ENCODE data around the gene RAB33A.

The RAB33A gene

GRCh38 chrX:130212371-130212770 lies 40.6 kb downstream of the RAB33A start:
- no peak overlapping the region for H2BK5ac ChIP-seq (ENCODE audit: low read length)
- no peak for DNase-seq (ENCODE audit: low spot score)
- H2BK12ac ChIP-seq (ENCODE audit: low read length): no peak overlapping the region
- no peak overlapping the region for H3K4ac ChIP-seq (ENCODE audit: low read length)
- H3K36me3 ChIP-seq (replicated peaks in 1 of 2; ENCODE audit: control insufficient read depth in 2 of 2, insufficient read depth in 2 of 2, low read length in 2 of 2): peaks cover 9 to 84% of the 10 kb centered on the region in 2 donors
- H2BK15ac ChIP-seq (ENCODE audit: low read length): no peak overlapping the region
- H2BK120ac ChIP-seq (ENCODE audit: low read depth, low read length): no peak overlapping the region
- no peak overlapping the region for H3K18ac ChIP-seq (ENCODE audit: low read length)
- no peak overlapping the region for H3K4me3 ChIP-seq (ENCODE audit: low read length in 2 of 2)
- H3K4me1 ChIP-seq (ENCODE audit: control insufficient read depth in 2 of 2, insufficient read depth in 1 of 2, low read depth in 1 of 2, low read length in 2 of 2): no peaks in the 10 kb centered on the region
- no peaks in the 10 kb centered on the region for H3K79me1 ChIP-seq (ENCODE audit: low read depth, low read length)
- H3K4me2 ChIP-seq (ENCODE audit: insufficient read depth, low read length, poor library complexity, severe bottlenecking): no peak overlapping the region
- no peak overlapping the region for H3K23ac ChIP-seq (ENCODE audit: low read depth, low read length, poor library complexity)
- H2AK5ac ChIP-seq (ENCODE audit: low read depth, low read length): no peak overlapping the region
- no peak overlapping the region for H3K14ac ChIP-seq (ENCODE audit: low read length)
- no peaks in the 10 kb centered on the region for H3K27me3 ChIP-seq (ENCODE audit: control insufficient read depth in 3 of 3, insufficient read depth in 3 of 3, low read depth in 1 of 3, low read length in 3 of 3)
- H3K27ac ChIP-seq (replicated peaks; ENCODE audit: low read length): no peak overlapping the region
- no peak overlapping the region for H4K8ac ChIP-seq (ENCODE audit: low read depth, low read length)
- no peak overlapping the region for H2AFZ ChIP-seq (ENCODE audit: low read length)
- no CpG with 5 or more reads among the region's 1 CpG for WGBS, 2 donors (ENCODE audit: extremely low coverage in 2 of 2, insufficient read length in 2 of 2, insufficient replicate concordance in 1 of 2)
- H4K91ac ChIP-seq (ENCODE audit: low read depth, low read length, poor library complexity): no peak overlapping the region
- H3K9me3 ChIP-seq (replicated peaks in 1 of 2; ENCODE audit: control insufficient read depth in 2 of 2, insufficient read depth in 1 of 2, low read depth in 1 of 2, low read length in 2 of 2): no peaks in the 10 kb centered on the region
- no peak overlapping the region for H3K9ac ChIP-seq (ENCODE audit: low read depth, low read length, poor library complexity)

DNA sequence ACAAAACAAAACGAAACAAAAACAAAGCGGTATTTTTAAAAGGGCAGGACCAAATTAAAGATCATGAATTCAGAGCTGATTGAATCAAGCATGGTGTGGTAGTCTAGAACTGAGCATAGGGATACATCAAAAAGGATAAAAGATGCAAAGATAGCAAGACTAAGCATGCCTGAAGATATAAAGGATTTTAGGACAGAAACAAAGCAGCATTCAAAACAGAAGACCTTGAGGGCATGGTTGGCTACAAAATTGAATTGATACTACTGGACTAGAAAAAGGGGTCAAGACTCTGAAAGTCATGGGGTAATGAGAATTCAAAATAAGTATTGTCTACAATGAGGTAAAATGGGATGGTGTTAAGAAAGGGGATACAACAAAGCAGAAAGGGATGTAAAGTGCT lies 41.6 kb downstream of the RAB33A start:
- no peak overlapping the region for H2BK15ac ChIP-seq (ENCODE audit: low read length)
- no peak overlapping the region for H2BK120ac ChIP-seq (ENCODE audit: low read depth, low read length)
- H3K79me1 ChIP-seq (ENCODE audit: low read depth, low read length): peaks cover 2% of the 10 kb centered on the region
- H2AFZ ChIP-seq (ENCODE audit: low read length): no peak overlapping the region
- no peak for DNase-seq (ENCODE audit: low spot score)
- H2BK12ac ChIP-seq (ENCODE audit: low read length): no peak overlapping the region
- H2AK5ac ChIP-seq (ENCODE audit: low read depth, low read length): no peak overlapping the region
- peaks cover 9 to 90% of the 10 kb centered on the region in 2 donors for H3K36me3 ChIP-seq (replicated peaks in 1 of 2; ENCODE audit: control insufficient read depth in 2 of 2, insufficient read depth in 2 of 2, low read length in 2 of 2)
- no peak overlapping the region for H3K4ac ChIP-seq (ENCODE audit: low read length)
- H4K8ac ChIP-seq (ENCODE audit: low read depth, low read length): no peak overlapping the region
- no peak overlapping the region for H3K4me3 ChIP-seq (ENCODE audit: low read length in 2 of 2)
- H3K18ac ChIP-seq (ENCODE audit: low read length): no peak overlapping the region
- H3K9ac ChIP-seq (ENCODE audit: low read depth, low read length, poor library complexity): no peak overlapping the region
- H3K14ac ChIP-seq (ENCODE audit: low read length): no peak overlapping the region
- no peaks in the 10 kb centered on the region for H3K4me1 ChIP-seq (ENCODE audit: control insufficient read depth in 2 of 2, insufficient read depth in 1 of 2, low read depth in 1 of 2, low read length in 2 of 2)
- H3K9me3 ChIP-seq (replicated peaks in 1 of 2; ENCODE audit: control insufficient read depth in 2 of 2, insufficient read depth in 1 of 2, low read depth in 1 of 2, low read length in 2 of 2): no peaks in the 10 kb centered on the region
- no peak overlapping the region for H3K4me2 ChIP-seq (ENCODE audit: insufficient read depth, low read length, poor library complexity, severe bottlenecking)
- no peak overlapping the region for H3K27ac ChIP-seq (replicated peaks; ENCODE audit: low read length)
- no CpG with 5 or more reads among the region's 2 CpGs for WGBS, 2 donors (ENCODE audit: extremely low coverage in 2 of 2, insufficient read length in 2 of 2, insufficient replicate concordance in 1 of 2)
- H4K91ac ChIP-seq (ENCODE audit: low read depth, low read length, poor library complexity): no peak overlapping the region
- no peak overlapping the region for H3K23ac ChIP-seq (ENCODE audit: low read depth, low read length, poor library complexity)
- no peaks in the 10 kb centered on the region for H3K27me3 ChIP-seq (ENCODE audit: control insufficient read depth in 3 of 3, insufficient read depth in 3 of 3, low read depth in 1 of 3, low read length in 3 of 3)
- H2BK5ac ChIP-seq (ENCODE audit: low read length): no peak overlapping the region

- H3K27ac ChIP-seq (replicated peaks; ENCODE audit: low read length): no peak overlapping the region
- WGBS, 2 donors (ENCODE audit: extremely low coverage in 2 of 2, insufficient read length in 2 of 2, insufficient replicate concordance in 1 of 2): no CpG with 5 or more reads among the region's 4 CpGs
- H3K9me3 ChIP-seq (replicated peaks in 1 of 2; ENCODE audit: control insufficient read depth in 2 of 2, insufficient read depth in 1 of 2, low read depth in 1 of 2, low read length in 2 of 2): no peaks in the 10 kb centered on the region
- no peak overlapping the region for H4K91ac ChIP-seq (ENCODE audit: low read depth, low read length, poor library complexity)
- no peak overlapping the region for H4K8ac ChIP-seq (ENCODE audit: low read depth, low read length)
- no peak overlapping the region for H3K23ac ChIP-seq (ENCODE audit: low read depth, low read length, poor library complexity)
- H3K4me1 ChIP-seq (ENCODE audit: control insufficient read depth in 2 of 2, insufficient read depth in 1 of 2, low read depth in 1 of 2, low read length in 2 of 2): no peaks in the 10 kb centered on the region
- H3K79me1 ChIP-seq (ENCODE audit: low read depth, low read length): peaks cover 2% of the 10 kb centered on the region
- H2BK15ac ChIP-seq (ENCODE audit: low read length): no peak overlapping the region
- H3K9ac ChIP-seq (ENCODE audit: low read depth, low read length, poor library complexity): no peak overlapping the region
- no peak overlapping the region for H3K14ac ChIP-seq (ENCODE audit: low read length)
- no peak overlapping the region for H2BK120ac ChIP-seq (ENCODE audit: low read depth, low read length)
- peaks cover 9 to 94% of the 10 kb centered on the region in 2 donors for H3K36me3 ChIP-seq (replicated peaks in 1 of 2; ENCODE audit: control insufficient read depth in 2 of 2, insufficient read depth in 2 of 2, low read length in 2 of 2)
- DNase-seq (ENCODE audit: low spot score): no peak
- H3K4ac ChIP-seq (ENCODE audit: low read length): no peak overlapping the region
- H3K18ac ChIP-seq (ENCODE audit: low read length): no peak overlapping the region
- no peak overlapping the region for H3K4me2 ChIP-seq (ENCODE audit: insufficient read depth, low read length, poor library complexity, severe bottlenecking)
- H3K27me3 ChIP-seq (ENCODE audit: control insufficient read depth in 3 of 3, insufficient read depth in 3 of 3, low read depth in 1 of 3, low read length in 3 of 3): no peaks in the 10 kb centered on the region
- no peak overlapping the region for H2AFZ ChIP-seq (ENCODE audit: low read length)
- no peak overlapping the region for H3K4me3 ChIP-seq (ENCODE audit: low read length in 2 of 2)
- no peak overlapping the region for H2AK5ac ChIP-seq (ENCODE audit: low read depth, low read length)
- H2BK5ac ChIP-seq (ENCODE audit: low read length): no peak overlapping the region
- no peak overlapping the region for H2BK12ac ChIP-seq (ENCODE audit: low read length)
Observed at GRCh38 chrX:130216320-130216719, 44.6 kb downstream of the RAB33A start.

DNA sequence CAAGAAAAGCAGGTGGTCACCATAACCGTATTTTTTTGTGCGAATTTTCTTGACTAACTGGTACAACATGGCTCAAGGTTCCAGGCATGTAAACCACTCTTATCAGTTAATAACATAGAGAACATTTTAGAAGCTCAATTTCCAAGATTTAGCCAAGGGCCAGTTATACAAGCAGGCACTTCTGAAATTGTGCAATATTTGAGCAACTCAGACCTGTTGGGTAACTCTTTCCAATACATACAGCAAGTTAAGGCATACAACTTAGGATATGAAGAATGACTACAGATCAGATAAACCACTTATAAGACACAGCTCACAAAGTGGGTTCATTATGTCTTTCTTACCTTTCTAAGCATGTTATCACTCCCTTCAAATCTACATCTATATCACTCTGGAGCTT lies 53.0 kb downstream of the RAB33A start:
- Histone ChIP-seq H2BK12ac (ENCODE audit: low read length) (no peak overlapping the region), H4K8ac (ENCODE audit: low read depth, low read length) (no peak overlapping the region), H2BK120ac (ENCODE audit: low read depth, low read length) (no peak overlapping the region), H3K4me1 (ENCODE audit: control insufficient read depth in 2 of 2, insufficient read depth in 1 of 2, low read depth in 1 of 2, low read length in 2 of 2) (no peaks in the 10 kb centered on the region), H3K14ac (ENCODE audit: low read length) (no peak overlapping the region), H3K79me1 (ENCODE audit: low read depth, low read length) (no peaks in the 10 kb centered on the region), H2AK5ac (ENCODE audit: low read depth, low read length) (no peak overlapping the region), H2BK15ac (ENCODE audit: low read length) (no peak overlapping the region), H3K27me3 (ENCODE audit: control insufficient read depth in 3 of 3, insufficient read depth in 3 of 3, low read depth in 1 of 3, low read length in 3 of 3) (peaks cover 0 to 5% (median 0%) of the 10 kb centered on the region in 3 experiments), H2BK5ac (ENCODE audit: low read length) (no peak overlapping the region), H3K9me3 (replicated peaks in 1 of 2; ENCODE audit: control insufficient read depth in 2 of 2, insufficient read depth in 1 of 2, low read depth in 1 of 2, low read length in 2 of 2) (no peaks in the 10 kb centered on the region), H3K18ac (ENCODE audit: low read length) (no peak overlapping the region), H3K27ac (replicated peaks; ENCODE audit: low read length) (no peak overlapping the region), H3K23ac (ENCODE audit: low read depth, low read length, poor library complexity) (no peak overlapping the region), H3K4ac (ENCODE audit: low read length) (no peak overlapping the region), H3K9ac (ENCODE audit: low read depth, low read length, poor library complexity) (no peak overlapping the region), H3K36me3 (replicated peaks in 1 of 2; ENCODE audit: control insufficient read depth in 2 of 2, insufficient read depth in 2 of 2, low read length in 2 of 2) (peaks cover 3 to 82% of the 10 kb centered on the region in 2 donors), H3K4me3 (ENCODE audit: low read length in 2 of 2) (no peak overlapping the region), H2AFZ (ENCODE audit: low read length) (no peak overlapping the region), H3K4me2 (ENCODE audit: insufficient read depth, low read length, poor library complexity, severe bottlenecking) (no peak overlapping the region), H4K91ac (ENCODE audit: low read depth, low read length, poor library complexity) (no peak overlapping the region)
- no peak for DNase-seq (ENCODE audit: low spot score)
- WGBS, 2 donors (ENCODE audit: extremely low coverage in 2 of 2, insufficient read length in 2 of 2, insufficient replicate concordance in 1 of 2): no CpG with 5 or more reads among the region's 2 CpGs

All from neuronal stem cell (in vitro differentiated cells).